AML-193 (cell line): ENCODE measurements around the gene VEGFA.

Experiments used
- DNase-seq, 2 experiments: peaks; one replicate each; lab custom pipeline; 2025; lab: John Stamatoyannopoulos, UW

The VEGFA gene

GRCh38 chr6:43785220-43785752 lies 15.3 kb downstream of the VEGFA start:
- DNase-seq: no peak

DNA sequence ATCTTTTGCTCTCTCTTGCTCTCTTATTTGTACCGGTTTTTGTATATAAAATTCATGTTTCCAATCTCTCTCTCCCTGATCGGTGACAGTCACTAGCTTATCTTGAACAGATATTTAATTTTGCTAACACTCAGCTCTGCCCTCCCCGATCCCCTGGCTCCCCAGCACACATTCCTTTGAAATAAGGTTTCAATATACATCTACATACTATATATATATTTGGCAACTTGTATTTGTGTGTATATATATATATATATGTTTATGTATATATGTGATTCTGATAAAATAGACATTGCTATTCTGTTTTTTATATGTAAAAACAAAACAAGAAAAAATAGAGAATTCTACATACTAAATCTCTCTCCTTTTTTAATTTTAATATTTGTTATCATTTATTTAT lies 15.9 kb downstream of the VEGFA start:
- no peak for DNase-seq

- DNase-seq: no peak
These were observed 16.8 kb downstream of the VEGFA start for GRCh38 chr6:43786664-43787329.

- DNase-seq: no peak
These were observed 18.3 kb downstream of the VEGFA start for GRCh38 chr6:43788301-43788700.

GRCh38 chr6:43789447-43789846 lies 19.4 kb downstream of the VEGFA start:
- no peak for DNase-seq

GRCh38 chr6:43790031-43790430 lies 20.0 kb downstream of the VEGFA start:
- peak; percentile 99 for DNase-seq

- DNase-seq: no peak
These were observed 21.9 kb downstream of the VEGFA start for GRCh38 chr6:43791745-43792422.

DNA sequence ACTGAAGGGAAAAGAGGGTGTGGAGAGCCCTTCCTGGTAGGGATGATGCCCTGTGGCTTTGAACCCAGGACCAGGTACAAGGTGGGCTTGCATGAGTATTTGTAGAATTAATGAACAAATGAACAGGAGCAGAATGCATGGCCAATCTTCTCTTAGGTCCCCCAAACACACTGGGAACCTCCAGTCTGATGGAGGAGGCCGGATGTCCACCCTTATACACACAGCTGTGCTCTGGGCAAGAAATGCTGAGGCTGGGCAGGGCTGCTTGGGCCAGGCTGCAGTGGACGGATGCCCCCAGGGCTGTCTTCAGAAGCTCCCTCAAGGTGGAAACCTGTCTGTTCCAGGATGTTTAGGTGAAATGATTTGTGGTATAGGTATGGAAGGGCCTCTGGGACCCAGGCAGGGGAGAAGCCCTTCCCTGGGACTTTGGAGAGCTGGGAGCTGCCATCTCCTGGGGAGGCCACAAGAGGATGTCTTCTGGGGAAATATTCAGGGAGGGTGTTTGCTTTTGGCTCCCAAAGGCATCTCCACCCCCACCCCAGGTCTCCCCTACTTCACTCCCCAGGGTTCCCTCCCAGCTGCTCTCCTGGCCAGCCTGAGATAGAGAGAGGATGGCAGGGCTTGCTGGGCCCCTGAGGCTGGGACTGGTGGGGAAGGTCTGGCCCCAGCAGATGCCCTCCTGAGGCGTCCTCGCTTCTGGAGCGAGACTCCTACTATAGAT lies 23.3 kb downstream of the VEGFA start:
- DNase-seq: no peak

DNA sequence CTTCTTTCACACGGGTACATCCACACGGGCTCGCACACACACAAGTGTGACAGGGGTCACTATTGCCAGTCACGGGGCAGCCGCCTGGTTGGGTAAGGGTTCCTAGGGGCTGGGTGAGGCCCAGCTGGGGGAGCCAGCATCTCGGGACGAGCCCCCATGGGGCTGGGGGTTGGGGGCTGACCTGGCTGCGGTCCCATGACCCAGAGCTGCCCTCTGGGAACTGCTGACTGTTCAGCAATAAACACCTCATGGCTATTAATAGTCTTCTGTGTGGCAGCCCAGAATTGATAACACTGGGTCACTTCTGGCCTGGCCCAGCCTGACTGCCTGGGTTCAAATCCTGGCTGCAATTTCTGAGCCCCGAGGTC lies 23.8 kb downstream of the VEGFA start:
- no peak for DNase-seq

GRCh38 chr6:43795421-43795820 lies 25.4 kb downstream of the VEGFA start:
- no peak for DNase-seq

- DNase-seq: no peak
These were observed 26.2 kb downstream of the VEGFA start for GRCh38 chr6:43796168-43796567.

DNA sequence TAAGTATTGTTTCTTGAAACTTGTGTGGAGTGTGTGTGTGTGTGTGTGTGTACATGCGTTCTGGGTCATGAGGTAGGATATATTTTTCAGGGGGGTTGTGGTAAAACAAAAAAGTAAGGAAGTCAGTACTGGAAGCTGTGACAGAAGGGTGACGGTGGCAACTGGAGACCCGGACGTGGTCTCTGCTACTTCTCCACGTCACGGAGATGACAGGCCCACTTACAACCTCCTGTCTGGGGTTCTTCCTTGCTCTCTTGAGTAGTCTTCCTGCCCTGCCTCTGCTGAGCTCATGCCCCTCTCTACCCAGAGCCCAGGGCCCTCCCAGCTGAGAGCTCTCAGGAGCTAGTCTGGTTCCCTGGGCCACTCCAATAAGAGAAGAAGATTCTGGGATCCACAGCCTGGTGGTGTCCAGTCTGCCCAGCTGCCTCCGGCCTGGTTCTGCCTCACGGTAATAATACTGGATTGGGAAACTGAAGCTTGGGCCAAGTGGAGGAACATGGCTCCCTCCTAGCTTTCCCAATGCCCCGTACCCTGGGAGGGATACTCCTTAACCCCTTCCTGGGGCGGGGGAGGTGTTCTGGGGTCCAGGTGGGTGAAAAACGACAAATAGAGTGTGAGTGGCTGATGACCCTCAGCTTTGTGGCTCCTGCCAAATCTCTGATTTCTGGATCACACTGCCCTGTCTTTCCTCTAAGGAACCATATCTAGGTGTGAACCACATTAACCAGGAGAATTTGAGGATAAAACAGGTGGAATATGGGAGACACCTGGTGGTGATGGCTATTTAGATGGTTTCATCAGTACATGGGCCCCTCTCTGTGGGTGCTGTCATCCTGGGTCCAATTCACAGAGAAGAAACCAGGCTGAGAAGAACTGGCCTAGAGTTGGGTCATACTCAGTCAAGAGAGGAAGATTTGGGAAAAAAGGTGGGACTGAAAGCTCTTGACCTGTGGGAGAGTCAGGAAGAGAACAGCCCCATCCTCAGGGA lies 27.2 kb downstream of the VEGFA start:
- no peak for DNase-seq

DNA sequence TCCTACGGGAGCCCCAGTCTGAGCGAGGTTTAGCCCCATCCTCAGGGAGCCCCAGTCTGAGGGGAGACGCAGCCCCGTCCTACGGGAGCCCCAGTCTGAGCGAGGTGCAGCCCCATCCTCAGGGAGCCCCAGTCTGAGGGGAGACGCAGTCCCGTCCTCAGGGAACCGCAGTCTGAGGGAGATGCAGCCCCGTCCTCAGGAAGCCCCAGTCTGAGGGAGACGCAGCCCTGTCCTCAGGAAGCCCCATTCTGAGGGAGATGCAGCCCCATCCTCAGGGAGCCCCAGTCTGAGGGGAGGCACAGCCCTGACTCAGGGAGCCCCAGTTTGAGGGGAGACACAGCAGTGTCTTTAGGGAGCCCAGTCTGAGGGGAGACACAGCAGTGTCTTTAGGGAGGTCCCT lies 27.9 kb downstream of the VEGFA start:
- no peak for DNase-seq

GRCh38 chr6:43798688-43799444 lies 28.9 kb downstream of the VEGFA start:
- peak; percentile 54 to 70 for DNase-seq

GRCh38 chr6:43799551-43800297 lies 29.7 kb downstream of the VEGFA start:
- peak; percentile 96 to 98 for DNase-seq

- DNase-seq: no peak
These were observed 30.2 kb downstream of the VEGFA start for GRCh38 chr6:43800298-43800623.

DNA sequence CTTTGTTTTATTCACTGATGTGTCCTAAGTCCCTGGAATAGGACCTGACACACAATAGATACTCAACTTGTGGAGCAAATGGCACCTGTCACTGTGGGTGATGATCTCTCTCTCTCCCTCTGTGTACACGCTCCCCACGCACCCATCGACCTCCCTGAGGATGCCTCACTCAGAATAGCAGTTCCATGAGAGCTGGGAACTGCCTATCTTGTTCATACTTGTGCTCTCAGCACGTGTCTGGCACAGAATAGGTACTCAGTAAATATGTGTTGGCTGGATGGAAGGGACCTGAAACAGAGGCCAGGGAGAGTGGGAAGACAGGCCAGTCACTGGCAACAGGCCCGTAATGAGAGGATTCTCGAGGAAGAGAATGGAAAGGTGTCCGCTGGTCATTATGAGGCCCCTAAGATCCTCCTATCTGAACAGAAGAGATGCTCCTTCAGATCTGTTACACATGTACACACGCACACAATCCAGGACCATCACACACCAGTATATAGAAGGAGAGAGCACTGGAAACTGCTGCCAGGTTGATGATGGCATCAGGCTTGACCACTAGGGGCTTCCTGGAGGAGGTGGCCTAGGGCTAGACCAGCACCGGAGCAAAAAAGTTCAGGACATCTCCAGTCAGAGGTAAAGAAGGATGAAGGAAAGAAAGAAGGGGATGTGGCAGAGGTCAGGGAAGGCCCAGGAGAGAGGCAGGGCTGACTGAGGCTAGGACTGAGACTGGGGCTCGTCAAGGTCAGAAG lies 30.9 kb downstream of the VEGFA start:
- DNase-seq: no peak

DNA sequence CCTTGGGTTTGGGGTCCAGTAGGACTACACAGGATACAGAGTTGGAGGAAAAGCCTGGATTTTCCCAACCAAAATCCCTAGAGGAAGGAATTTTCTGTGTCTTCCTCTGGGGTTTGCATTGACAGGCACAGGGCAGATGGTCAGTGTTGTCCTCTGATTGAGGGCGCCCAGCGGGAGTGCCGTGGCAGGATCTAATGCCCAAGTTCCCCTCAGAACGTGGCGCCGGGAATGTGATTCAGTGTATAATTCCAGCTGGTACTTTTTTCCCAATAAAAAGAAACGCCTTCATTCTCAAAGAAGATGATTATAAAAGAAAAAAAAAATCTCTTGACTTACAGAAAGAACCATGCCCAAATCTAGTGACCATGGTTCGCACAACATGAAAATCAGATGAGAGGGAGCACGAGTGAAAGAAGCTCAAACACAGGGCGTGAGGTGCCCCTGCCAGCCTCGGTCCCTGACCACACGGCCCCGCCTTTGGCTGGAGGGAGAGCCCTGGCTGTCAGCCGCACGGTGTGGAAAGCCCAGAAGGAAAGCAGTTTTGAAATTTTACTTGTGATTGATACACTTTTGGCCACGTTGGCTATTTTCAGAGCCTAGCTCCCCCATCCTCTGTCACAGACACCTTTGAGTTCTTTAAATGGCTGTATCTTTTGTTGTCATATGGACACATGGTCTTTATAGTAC lies 31.6 kb downstream of the VEGFA start:
- DNase-seq: no peak
